Stimulated activated CD8-positive, alpha-beta memory T cell treated with anti-CD3 and anti-CD28 coated beads, Interleukin-2, amount 100 ng/mL, for 48 hours (primary cell): ENCODE measurements around the gene CEP250.
"Not testable (repeated sequence)": the region's sequence is repeated elsewhere in the genome, so short reads cannot be mapped to it uniquely, and the experiment has no call there.

ENCODE experiments used
- DNase-seq, 2 donors: peaks; one replicate each; pipeline ENCODE4 v3.0.0-alpha.2; 2020; ENCODE audit warnings: low read depth in 2 of 2

CEP250 gene

GRCh38 chr20:35456700-35457099 is 1.3 kb downstream of the CEP250 start:
- DNase-seq: not testable (repeated sequence)

DNA sequence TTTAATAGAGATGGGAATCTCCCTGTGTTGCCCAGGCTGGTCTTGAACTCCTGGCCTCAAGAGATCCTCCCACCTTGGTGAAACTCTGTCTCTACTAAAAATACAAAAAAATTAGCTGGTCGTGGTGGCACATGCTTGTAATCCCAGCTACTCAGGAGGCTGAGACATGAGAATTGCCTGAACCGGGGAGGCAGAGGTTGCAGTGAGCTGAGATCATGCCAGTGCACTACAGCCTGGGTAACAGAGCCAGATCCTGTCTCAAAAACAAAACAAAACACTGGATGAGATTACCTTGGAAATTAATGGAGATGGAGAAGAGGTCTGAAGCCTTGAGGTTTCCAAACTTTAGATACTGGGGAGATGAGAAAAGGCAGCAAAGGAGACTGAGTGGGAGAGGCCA is 2.1 kb downstream of the CEP250 start:
- not testable (repeated sequence) for DNase-seq

DNA sequence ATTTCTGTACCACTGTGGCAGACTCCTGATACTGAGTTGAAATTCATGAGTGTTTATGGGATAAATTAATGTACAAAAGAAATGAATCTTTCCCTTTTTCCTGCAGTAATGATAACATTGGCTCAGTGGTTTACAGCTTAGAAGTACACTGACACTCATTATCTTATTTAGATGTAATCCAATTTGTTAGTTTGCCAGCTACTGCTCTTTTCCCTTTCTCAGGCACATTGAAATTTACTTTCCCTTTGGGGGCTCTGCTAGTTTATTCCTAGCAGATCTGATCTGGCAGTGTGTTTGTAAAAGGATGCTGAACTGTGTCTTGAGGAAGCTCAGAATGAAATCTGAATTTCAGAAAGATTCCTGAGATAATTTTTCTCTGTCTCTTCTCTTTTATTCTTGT is 3.0 kb downstream of the CEP250 start:
- no peak for DNase-seq

DNA sequence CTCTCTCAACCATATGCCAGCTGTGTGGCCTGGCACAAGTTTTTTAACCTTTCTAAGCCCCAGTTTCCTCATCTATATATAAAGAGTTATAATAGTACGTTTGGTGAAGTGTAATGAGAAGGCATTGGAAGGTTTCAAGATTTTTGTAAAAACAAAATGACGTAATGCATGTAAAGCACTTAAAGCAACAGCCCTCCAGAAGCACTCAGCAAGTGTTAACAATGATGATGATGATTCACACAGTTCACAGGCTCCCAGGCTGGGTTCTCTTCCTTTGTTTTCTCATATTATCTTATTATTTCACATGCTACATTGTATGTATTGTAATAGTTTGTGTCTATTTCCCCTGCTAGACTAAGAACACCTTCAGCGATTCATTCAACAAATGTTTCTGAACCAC is 6.2 kb downstream of the CEP250 start:
- DNase-seq: no peak

GRCh38 chr20:35462351-35462750 is 7.0 kb downstream of the CEP250 start:
- DNase-seq: no peak

- DNase-seq: no peak
These were observed 8.3 kb downstream of the CEP250 start for GRCh38 chr20:35463455-35464300.

DNA sequence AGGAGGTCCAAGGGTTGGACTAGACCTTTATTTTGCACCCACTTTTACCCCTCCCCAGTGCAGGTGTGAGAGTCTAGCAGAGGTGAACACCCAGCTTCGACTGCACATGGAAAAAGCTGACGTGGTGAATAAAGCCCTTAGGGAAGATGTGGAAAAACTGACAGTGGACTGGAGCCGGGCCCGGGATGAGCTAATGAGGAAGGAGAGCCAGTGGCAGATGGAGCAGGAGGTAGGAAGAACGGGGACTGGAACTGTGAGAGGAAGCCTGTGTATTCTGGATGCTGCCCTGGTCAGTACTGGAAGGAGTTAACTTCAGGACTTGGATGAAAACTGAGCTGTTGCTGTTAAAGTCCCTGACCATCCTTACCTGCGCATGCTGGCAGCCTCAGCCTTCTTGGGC is 10.6 kb downstream of the CEP250 start:
- no peak for DNase-seq

DNA sequence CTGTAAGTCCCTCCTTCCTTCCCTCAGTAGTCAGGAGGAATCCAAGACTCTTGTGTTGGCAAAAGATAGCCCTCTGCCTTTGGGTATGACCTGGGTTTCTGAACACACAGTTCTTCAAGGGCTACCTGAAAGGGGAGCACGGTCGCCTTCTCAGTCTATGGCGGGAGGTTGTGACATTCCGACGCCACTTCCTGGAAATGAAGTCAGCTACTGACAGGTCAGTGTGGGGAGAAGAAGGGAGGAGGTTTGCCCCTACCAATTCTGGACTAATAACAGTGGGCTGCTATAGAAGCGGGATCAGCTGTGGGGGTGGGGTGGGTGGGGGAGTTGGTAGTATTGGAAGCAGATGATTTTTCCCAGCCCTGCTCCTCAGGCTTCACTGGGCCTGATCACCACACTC is 11.5 kb downstream of the CEP250 start:
- no peak for DNase-seq

GRCh38 chr20:35467339-35468224 is 12.2 kb downstream of the CEP250 start:
- DNase-seq: no peak

- DNase-seq: no peak
These were observed 13.4 kb downstream of the CEP250 start for GRCh38 chr20:35468671-35469334.

GRCh38 chr20:35472209-35472608 is 16.8 kb downstream of the CEP250 start:
- DNase-seq: no peak

GRCh38 chr20:35473684-35474083 is 18.3 kb downstream of the CEP250 start:
- no peak for DNase-seq

- DNase-seq: no peak
These were observed 19.0 kb downstream of the CEP250 start for GRCh38 chr20:35474303-35474871.

GRCh38 chr20:35476288-35476687 is 20.9 kb downstream of the CEP250 start:
- DNase-seq: no peak

GRCh38 chr20:35478804-35479472 is 23.5 kb downstream of the CEP250 start:
- DNase-seq: no peak

GRCh38 chr20:35479798-35480197 is 24.4 kb downstream of the CEP250 start:
- DNase-seq: no peak

DNA sequence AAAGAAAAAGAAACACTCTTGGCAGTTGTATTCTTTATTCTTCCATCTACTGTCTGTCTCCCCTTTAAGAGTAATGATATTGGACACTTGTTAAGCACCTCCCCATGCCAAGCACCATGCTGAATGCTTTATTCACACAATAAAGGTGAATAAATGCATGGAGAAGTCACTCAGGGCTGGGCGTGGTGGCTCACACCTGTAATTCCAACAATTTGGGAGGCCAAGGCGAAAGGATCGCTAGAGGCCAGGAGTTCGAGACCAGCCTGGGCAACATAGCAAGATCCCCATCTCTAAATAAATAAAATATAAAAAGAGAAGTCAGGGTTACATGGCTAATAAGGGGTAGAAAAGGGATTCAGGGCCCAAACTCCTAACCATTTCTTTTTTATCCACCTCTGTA is 32.1 kb downstream of the CEP250 start:
- DNase-seq: no peak

DNA sequence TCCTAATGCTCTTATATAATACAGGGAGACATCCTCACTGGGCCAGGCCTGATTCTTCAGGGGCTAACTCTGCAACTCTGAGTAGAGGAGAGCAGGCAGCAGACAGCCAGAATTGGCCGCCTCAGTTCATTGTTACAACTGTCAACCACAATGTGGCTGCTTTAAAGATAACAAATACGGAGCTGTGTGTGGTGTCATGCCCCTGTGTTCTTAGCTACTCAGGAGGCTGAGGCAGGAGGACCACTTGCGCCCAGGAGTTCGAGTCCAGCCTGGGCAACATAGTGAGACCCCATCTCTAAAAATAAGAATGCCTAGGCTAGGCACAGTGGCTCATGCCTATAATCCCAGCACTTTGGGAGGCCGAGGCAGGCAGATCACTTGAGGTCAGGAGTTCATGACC is 34.3 kb downstream of the CEP250 start:
- DNase-seq: no peak

DNA sequence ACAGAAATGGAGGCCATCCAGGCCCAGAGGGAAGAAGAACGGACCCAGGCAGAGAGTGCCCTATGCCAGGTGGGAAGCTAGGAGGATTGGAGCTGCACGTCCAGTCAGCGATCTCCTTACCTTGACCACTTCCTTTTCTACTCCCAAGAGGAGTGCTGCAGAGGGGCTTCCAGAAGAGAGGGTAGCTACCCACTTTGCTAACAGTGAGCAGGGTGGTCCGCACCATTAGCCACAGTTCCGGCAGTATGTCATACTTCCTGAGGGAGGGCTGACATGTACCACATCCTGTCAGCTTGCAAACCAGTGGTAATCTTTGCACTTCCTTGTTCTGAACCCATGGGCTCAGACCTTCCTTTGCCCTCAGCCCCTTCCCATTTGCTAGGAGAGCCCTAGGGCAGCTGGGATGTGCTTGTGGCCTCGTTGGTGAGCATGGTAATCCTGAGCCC is 35.4 kb downstream of the CEP250 start:
- peak; percentile 34 to 41 for DNase-seq

DNA sequence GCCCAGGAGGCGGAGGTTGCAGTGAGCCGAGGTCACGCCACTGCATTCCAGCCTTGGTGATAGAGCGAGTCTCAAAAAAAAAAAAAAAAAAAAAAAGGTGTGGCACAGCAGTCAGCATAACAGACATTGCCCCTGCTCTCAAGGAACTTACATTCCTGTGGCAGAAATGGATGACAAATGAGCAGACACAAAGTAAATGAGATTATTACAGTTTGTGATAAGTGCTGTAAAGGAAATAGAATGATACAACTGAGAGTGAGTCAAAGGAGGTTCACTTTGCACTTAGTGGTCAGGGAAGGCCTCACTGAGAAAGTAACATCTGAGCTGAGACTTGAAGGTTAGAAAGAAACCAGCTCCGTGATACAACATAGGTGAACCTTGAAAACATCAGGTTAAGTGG is 36.4 kb downstream of the CEP250 start:
- DNase-seq: no peak

GRCh38 chr20:35492352-35492751 is 37.0 kb downstream of the CEP250 start:
- DNase-seq: no peak
